ENCODE results near the gene DHX15. TPM values are rescaled to one million over a fixed set of nuclear protein-coding genes. Genes with fewer than 3 reads are reported as not detected.

The DHX15 gene
- polyA plus RNA-seq, 1 donor, result 142 TPM

GRCh38 chr4:24497221-24497620, 87.1 kb downstream of the DHX15 start:
- Histone ChIP-seq H3K27me3 (ENCODE audit: control insufficient read depth, insufficient read depth, low read length) (no peaks in the 10 kb centered on the region), H3K4me3 (ENCODE audit: low read length) (no peak overlapping the region), H3K4me1 (ENCODE audit: control insufficient read depth, insufficient read depth, low read length) (no peaks in the 10 kb centered on the region), H3K27ac (ENCODE audit: low read length) (no peak overlapping the region), H3K9me3 (ENCODE audit: control insufficient read depth, low read depth, low read length) (no peaks in the 10 kb centered on the region), H3K36me3 (ENCODE audit: control insufficient read depth, insufficient read depth, low read length) (no peaks in the 10 kb centered on the region)
- no peak for DNase-seq
- WGBS (ENCODE audit: insufficient coverage, low lambda C conversion rate), result no CpG with 5 or more reads among the region's 7 CpGs

DNA sequence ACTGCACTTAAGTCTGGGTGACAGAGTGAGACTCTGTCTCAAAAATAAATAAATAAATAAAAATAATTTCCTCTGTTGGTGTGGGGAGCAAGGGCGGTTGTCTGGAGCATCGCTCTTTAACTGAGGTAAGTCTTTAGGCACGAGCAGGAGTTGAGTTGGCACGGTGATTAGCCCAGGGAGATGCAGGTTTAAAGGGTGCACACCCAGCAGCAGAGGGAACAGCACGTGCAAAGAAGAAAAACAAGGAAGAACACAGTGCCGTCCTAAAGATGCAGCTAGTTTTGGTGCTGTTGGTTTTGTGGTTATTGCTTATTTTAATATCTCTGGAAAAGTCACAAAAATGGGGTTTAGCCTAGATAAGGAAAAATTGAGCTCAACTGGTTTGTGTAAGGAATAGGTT, 87.8 kb downstream of the DHX15 start:
- H3K27ac ChIP-seq (ENCODE audit: low read length), result no peak overlapping the region
- no peaks in the 10 kb centered on the region for H3K36me3 ChIP-seq (ENCODE audit: control insufficient read depth, insufficient read depth, low read length)
- H3K4me3 ChIP-seq (ENCODE audit: low read length), result no peak overlapping the region
- no peaks in the 10 kb centered on the region for H3K4me1 ChIP-seq (ENCODE audit: control insufficient read depth, insufficient read depth, low read length)
- H3K9me3 ChIP-seq (ENCODE audit: control insufficient read depth, low read depth, low read length), result no peaks in the 10 kb centered on the region
- DNase-seq, result no peak
- no peaks in the 10 kb centered on the region for H3K27me3 ChIP-seq (ENCODE audit: control insufficient read depth, insufficient read depth, low read length)
- 100% methylated on average over 2 of the region's 6 CpGs for WGBS (ENCODE audit: insufficient coverage, low lambda C conversion rate)

GRCh38 chr4:24495388-24495787, 89.0 kb downstream of the DHX15 start:
- H3K9me3 ChIP-seq (ENCODE audit: control insufficient read depth, low read depth, low read length), result no peaks in the 10 kb centered on the region
- no peak overlapping the region for H3K4me3 ChIP-seq (ENCODE audit: low read length)
- H3K4me1 ChIP-seq (ENCODE audit: control insufficient read depth, insufficient read depth, low read length), result no peaks in the 10 kb centered on the region
- no peaks in the 10 kb centered on the region for H3K27me3 ChIP-seq (ENCODE audit: control insufficient read depth, insufficient read depth, low read length)
- no peak overlapping the region for H3K27ac ChIP-seq (ENCODE audit: low read length)
- WGBS (ENCODE audit: insufficient coverage, low lambda C conversion rate), result no CpG with 5 or more reads among the region's 1 CpG
- no peaks in the 10 kb centered on the region for H3K36me3 ChIP-seq (ENCODE audit: control insufficient read depth, insufficient read depth, low read length)
- DNase-seq, result no peak

GRCh38 chr4:24489870-24490269, 94.5 kb downstream of the DHX15 start:
- no peak overlapping the region for H3K27ac ChIP-seq (ENCODE audit: low read length)
- peaks cover 5% of the 10 kb centered on the region for H3K27me3 ChIP-seq (ENCODE audit: control insufficient read depth, insufficient read depth, low read length)
- H3K9me3 ChIP-seq (ENCODE audit: control insufficient read depth, low read depth, low read length), result no peaks in the 10 kb centered on the region
- no CpG with 5 or more reads among the region's 2 CpGs for WGBS (ENCODE audit: insufficient coverage, low lambda C conversion rate)
- no peaks in the 10 kb centered on the region for H3K36me3 ChIP-seq (ENCODE audit: control insufficient read depth, insufficient read depth, low read length)
- H3K4me1 ChIP-seq (ENCODE audit: control insufficient read depth, insufficient read depth, low read length), result no peaks in the 10 kb centered on the region
- no peak overlapping the region for H3K4me3 ChIP-seq (ENCODE audit: low read length)
- peak in 1 of 2 donors; percentile 26 for DNase-seq

DNA sequence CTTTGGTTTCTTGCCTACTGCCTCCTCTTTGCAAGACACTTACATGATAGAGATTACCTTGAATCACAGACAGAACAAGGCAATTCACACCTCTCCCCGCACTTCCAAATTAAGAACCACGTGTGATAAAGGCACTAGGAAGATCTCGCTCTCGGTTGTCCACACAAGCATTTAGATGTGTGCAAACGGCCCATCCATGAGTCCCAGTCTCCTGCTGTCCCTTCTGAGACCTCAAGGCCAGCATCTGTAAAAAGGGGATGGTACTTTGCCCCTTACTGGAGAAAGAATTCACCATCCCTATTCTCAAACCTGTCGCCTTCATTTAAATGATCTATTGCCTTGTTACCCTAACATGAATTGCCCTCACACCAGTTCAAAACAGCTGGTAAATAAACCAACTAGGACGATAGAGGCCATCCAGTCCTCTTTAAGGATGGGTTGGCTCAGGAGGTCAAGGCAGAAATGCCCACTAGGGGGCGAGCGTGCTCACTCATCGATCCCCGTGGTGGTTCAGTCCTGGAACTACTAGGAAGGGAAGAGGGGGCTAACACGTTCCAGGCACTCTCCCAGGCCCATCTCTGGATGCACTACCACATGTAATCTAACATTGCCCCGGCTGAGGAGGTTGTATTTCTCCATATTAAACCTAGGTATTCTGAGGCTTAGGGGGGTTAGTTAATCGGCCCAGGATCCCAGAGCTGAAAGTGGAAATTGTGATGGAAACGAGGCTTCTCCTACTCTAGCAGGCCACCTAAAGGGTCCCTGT, 95.8 kb downstream of the DHX15 start:
- Histone ChIP-seq H3K4me1 (ENCODE audit: control insufficient read depth, insufficient read depth, low read length) (no peaks in the 10 kb centered on the region), H3K36me3 (ENCODE audit: control insufficient read depth, insufficient read depth, low read length) (no peaks in the 10 kb centered on the region), H3K9me3 (ENCODE audit: control insufficient read depth, low read depth, low read length) (no peaks in the 10 kb centered on the region), H3K27ac (ENCODE audit: low read length) (no peak overlapping the region), H3K27me3 (ENCODE audit: control insufficient read depth, insufficient read depth, low read length) (peaks cover 5% of the 10 kb centered on the region), H3K4me3 (ENCODE audit: low read length) (no peak overlapping the region)
- WGBS (ENCODE audit: insufficient coverage, low lambda C conversion rate), result no CpG with 5 or more reads among the region's 15 CpGs
- DNase-seq, result peak; percentile 42 to 47

DNA sequence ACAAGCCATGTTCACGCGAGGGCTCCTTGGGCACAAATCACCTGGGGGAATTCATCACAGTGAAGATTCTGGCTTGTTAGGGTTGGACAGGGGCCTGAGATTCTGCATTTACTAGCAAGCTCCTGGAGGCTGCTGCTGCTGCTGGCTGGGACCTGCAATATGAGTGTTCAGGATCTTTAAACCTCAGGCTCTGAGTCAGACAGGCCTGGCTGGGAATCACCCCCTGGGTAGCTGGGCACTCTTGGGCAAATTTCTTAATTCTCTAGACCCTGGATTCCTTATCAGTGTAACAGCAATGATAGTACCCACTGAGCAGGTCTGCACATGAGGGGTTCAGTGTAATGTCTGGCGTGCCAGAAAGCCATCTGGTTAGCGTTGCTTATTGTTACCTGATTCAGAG, 101.5 kb downstream of the DHX15 start:
- H3K9me3 ChIP-seq (ENCODE audit: control insufficient read depth, low read depth, low read length), result no peaks in the 10 kb centered on the region
- no peaks in the 10 kb centered on the region for H3K36me3 ChIP-seq (ENCODE audit: control insufficient read depth, insufficient read depth, low read length)
- no peak overlapping the region for H3K27ac ChIP-seq (ENCODE audit: low read length)
- no peak for DNase-seq
- no peaks in the 10 kb centered on the region for H3K4me1 ChIP-seq (ENCODE audit: control insufficient read depth, insufficient read depth, low read length)
- H3K27me3 ChIP-seq (ENCODE audit: control insufficient read depth, insufficient read depth, low read length), result peaks cover 20% of the 10 kb centered on the region
- WGBS (ENCODE audit: insufficient coverage, low lambda C conversion rate), result no CpG with 5 or more reads among the region's 4 CpGs
- H3K4me3 ChIP-seq (ENCODE audit: low read length), result no peak overlapping the region

DNA sequence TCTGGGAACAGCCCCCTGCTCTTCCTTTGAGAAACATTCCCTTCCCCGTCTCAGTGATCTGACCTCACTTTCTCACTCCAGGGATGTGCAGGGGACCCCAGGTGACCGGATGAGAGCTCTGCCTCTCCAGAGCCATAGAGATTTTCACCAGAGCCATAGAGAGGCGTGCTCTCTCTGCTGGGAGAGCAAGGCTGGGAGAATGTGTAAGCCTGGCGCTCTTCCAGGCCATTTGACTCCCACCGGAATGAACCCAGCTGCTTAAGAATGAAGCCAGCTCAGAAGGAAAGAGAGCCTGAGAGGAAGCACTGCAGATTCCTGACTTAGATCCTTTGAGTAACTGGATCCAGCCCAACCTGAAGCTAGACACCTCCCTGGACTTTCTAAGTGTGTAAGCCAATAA, 106.4 kb downstream of the DHX15 start:
- no peak overlapping the region for H3K27ac ChIP-seq (ENCODE audit: low read length)
- H3K9me3 ChIP-seq (ENCODE audit: control insufficient read depth, low read depth, low read length), result peaks cover 3% of the 10 kb centered on the region
- no peak overlapping the region for H3K4me3 ChIP-seq (ENCODE audit: low read length)
- peaks cover 5% of the 10 kb centered on the region for H3K4me1 ChIP-seq (ENCODE audit: control insufficient read depth, insufficient read depth, low read length)
- DNase-seq, result peak in 1 of 2 donors; percentile 44
- WGBS (ENCODE audit: insufficient coverage, low lambda C conversion rate), result no CpG with 5 or more reads among the region's 5 CpGs
- H3K27me3 ChIP-seq (ENCODE audit: control insufficient read depth, insufficient read depth, low read length), result peaks cover 41% of the 10 kb centered on the region
- H3K36me3 ChIP-seq (ENCODE audit: control insufficient read depth, insufficient read depth, low read length), result no peaks in the 10 kb centered on the region

Other genes with a start within 250 kb of the DHX15 start
- 5.3 TPM for gene SOD3, start 211.0 kb upstream of the DHX15 start, polyA plus RNA-seq